Rectal smooth muscle tissue (tissue), 1 donor: ENCODE measurements around the gene ARHGAP8.
"Not testable (repeated sequence)": the region's sequence is repeated elsewhere in the genome, so short reads cannot be mapped to it uniquely, and the experiment has no call there.

Experiments
- H3K27ac ChIP-seq: one replicate; pipeline ENCODE4 v1.7.0; 2013; ENCODE audit warnings: low read depth, low read length, inconsistent platforms
- H3K27me3 ChIP-seq: one replicate; pipeline ENCODE4 v1.7.0; 2013; ENCODE audit warnings: low read length; ENCODE audit not compliant: control insufficient read depth, insufficient read depth
- H3K36me3 ChIP-seq: one replicate; pipeline ENCODE4 v1.7.0; 2013; ENCODE audit warnings: low read length; ENCODE audit not compliant: control insufficient read depth, insufficient read depth
- H3K4me1 ChIP-seq: one replicate; pipeline ENCODE4 v1.7.0; 2013; ENCODE audit warnings: low read length; ENCODE audit not compliant: control insufficient read depth, insufficient read depth
- H3K4me3 ChIP-seq: one replicate; pipeline ENCODE4 v1.7.0; 2013; ENCODE audit warnings: low read length
- H3K9ac ChIP-seq: one replicate; pipeline ENCODE4 v1.7.0; 2013; ENCODE audit warnings: low read length

Gene ARHGAP8

DNA sequence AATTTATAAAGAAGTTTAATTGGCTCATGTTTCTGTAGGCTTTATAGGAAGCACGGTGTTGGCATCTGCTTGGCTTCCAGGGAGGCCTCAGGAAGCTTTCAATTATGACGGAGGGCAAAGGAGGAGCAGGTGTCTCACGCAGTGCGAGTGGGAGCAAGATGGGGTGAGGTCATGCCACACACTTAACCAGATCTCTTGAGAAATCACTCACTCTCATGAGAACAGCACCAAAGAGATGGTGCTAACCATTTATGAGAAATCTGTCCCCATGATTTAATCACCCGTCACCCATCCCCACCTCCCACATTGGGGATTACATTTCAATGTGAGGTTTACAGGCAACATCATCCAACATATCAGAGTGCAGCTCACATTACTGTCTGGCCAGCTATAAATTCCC, 103.5 kb downstream of the ARHGAP8 start:
- Histone ChIP-seq H3K27me3 (no peaks in the 10 kb centered on the region), H3K4me1 (no peaks in the 10 kb centered on the region), H3K27ac (no peak overlapping the region), H3K9ac (no peak overlapping the region), H3K4me3 (no peak overlapping the region), H3K36me3 (no peaks in the 10 kb centered on the region)

DNA sequence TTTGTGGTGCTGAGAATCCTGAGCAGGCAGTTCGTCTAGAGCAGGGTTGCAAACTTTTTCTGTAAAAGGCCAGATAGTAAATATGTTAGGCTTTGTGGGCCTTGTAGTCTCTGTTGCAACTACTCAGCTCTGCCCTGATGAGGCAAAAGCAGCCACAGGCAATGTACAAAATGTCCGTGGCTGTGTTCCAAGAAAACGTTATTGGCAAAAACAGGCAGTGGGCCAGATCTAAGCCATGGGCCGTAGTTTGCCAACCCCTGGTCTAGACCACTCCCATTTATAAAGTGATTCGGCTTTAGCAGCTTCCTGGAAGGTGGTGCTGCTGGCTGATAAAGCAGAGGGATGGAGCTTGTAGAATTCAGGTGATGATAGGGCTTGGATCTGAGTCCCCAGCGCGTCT, 106.4 kb downstream of the ARHGAP8 start:
- H3K27me3 ChIP-seq, H3K9ac ChIP-seq, H3K4me3 ChIP-seq, H3K27ac ChIP-seq, H3K36me3 ChIP-seq, H3K4me1 ChIP-seq: not testable (repeated sequence)

DNA sequence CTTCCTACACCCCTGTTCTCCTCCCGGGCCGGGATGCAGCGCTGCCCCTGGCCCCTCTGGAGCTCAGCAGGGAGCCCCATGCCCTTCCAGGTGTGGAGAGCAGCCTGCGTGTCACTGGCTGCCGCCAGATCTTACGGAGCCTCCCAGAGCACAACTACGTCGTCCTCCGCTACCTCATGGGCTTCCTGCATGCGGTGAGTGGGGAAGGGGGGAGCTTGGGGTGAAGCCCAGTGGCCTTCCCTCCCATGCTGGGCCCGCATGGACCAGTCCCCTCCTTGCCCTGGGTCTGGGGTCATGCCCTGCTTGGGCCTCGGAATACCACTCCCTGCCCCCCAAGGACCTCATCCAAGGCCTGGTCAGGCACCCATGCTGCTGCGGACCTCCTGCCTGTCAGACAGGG, 107.3 kb downstream of the ARHGAP8 start:
- H3K27ac ChIP-seq = no peak overlapping the region
- no peak overlapping the region for H3K9ac ChIP-seq
- no peak overlapping the region for H3K4me3 ChIP-seq
- H3K36me3 ChIP-seq = no peaks in the 10 kb centered on the region
- H3K27me3 ChIP-seq = no peaks in the 10 kb centered on the region
- no peaks in the 10 kb centered on the region for H3K4me1 ChIP-seq

DNA sequence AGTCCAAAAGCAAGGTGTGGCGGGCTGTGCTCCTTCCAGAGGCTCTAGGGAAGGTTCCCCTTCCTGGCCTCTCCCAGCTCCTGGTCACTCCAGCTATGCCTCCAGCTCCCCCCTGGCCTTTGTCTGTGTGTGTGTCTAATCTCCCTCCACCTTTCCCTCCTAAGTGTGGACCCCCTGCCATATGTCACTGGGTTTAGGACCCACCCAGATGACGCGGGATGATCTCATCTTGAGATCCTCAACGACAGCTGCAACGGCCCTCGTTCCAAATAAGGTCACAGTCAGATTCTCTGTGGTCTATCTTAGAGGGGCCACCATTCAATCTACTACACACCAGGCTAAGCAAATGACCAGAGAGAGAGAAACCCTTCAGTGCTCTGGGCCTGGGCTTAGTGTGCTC, 107.9 kb downstream of the ARHGAP8 start:
- Histone ChIP-seq H3K4me1 (no peaks in the 10 kb centered on the region), H3K27ac (no peak overlapping the region), H3K9ac (no peak overlapping the region), H3K27me3 (no peaks in the 10 kb centered on the region), H3K4me3 (no peak overlapping the region), H3K36me3 (no peaks in the 10 kb centered on the region)

DNA sequence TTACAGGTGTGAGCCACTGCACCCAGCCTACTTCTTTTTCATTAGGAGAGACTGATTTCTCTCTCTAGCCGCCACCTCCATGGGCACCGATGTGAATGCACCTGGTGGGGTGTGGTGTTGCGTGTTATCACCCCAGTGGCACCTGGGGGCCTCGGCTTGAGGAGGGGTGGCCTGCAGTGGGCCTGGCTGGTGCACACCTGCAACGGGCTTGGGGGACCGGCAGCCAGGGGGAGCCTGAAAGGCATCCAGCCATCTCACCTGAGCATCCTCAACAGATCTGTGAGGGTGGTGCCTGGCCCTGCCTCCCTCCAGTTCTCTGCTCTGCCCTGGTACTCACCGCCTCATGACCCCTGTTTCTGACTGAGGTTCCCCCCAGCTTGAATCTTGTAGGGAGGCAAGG, 108.9 kb downstream of the ARHGAP8 start:
- H3K27ac ChIP-seq = no peak overlapping the region
- no peaks in the 10 kb centered on the region for H3K27me3 ChIP-seq
- H3K4me1 ChIP-seq = no peaks in the 10 kb centered on the region
- H3K36me3 ChIP-seq = no peaks in the 10 kb centered on the region
- H3K4me3 ChIP-seq = no peak overlapping the region
- H3K9ac ChIP-seq = no peak overlapping the region

DNA sequence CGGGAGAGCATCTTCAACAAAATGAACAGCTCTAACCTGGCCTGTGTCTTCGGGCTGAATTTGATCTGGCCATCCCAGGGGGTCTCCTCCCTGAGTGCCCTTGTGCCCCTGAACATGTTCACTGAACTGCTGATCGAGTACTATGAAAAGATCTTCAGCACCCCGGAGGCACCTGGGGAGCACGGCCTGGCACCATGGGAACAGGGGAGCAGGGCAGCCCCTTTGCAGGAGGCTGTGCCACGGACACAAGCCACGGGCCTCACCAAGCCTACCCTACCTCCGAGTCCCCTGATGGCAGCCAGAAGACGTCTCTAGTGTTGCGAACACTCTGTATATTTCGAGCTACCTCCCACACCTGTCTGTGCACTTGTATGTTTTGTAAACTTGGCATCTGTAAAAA, 109.9 kb downstream of the ARHGAP8 start:
- Histone ChIP-seq H3K36me3 (no peaks in the 10 kb centered on the region), H3K4me3 (no peak overlapping the region), H3K9ac (no peak overlapping the region), H3K4me1 (no peaks in the 10 kb centered on the region), H3K27ac (no peak overlapping the region), H3K27me3 (no peaks in the 10 kb centered on the region)

DNA sequence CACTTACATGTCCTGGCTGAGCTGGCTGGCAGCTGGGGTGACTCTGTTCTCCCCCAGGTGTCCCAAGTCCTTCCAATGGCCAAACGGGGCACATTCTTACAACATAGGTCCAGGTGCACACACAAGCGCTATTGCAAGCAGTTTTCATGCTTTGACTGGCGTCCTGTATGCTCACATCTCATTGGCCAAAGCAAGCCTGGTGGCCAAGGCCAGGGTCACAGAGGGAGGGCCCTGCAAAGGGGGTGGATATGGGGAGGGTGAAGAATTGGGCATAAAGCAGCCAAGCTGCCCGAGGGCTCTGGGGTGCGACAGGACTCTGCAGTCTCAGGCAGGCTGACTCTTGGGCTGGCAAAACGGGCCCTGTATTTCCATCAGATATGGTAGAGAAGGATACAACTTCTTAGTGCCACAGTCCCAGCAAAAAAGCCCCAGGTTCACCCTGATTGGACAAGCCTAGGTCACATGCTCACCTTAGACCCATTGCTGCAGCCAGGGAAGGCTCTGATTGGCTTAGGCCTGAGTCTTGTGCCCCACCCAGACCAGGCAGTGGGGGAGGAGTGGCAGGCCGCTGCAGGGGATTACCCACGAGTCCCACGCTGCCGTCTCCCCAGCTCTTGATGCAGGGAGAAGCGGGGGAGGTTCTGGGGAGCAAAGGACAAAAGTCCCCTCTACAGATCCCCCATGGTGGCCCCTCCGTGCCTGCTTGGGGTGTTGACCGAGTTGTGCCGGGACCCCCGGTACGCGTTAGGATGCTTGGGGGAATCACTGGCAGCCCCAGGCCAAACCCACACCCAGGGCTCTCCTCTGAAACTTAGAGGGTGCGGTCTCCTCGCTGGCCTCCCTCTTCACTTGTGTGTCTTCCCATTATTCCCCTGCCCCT, 110.8 kb downstream of the ARHGAP8 start:
- no peaks in the 10 kb centered on the region for H3K27me3 ChIP-seq
- H3K4me3 ChIP-seq = no peak overlapping the region
- no peak overlapping the region for H3K27ac ChIP-seq
- H3K36me3 ChIP-seq = no peaks in the 10 kb centered on the region
- no peak overlapping the region for H3K9ac ChIP-seq
- H3K4me1 ChIP-seq = no peaks in the 10 kb centered on the region

DNA sequence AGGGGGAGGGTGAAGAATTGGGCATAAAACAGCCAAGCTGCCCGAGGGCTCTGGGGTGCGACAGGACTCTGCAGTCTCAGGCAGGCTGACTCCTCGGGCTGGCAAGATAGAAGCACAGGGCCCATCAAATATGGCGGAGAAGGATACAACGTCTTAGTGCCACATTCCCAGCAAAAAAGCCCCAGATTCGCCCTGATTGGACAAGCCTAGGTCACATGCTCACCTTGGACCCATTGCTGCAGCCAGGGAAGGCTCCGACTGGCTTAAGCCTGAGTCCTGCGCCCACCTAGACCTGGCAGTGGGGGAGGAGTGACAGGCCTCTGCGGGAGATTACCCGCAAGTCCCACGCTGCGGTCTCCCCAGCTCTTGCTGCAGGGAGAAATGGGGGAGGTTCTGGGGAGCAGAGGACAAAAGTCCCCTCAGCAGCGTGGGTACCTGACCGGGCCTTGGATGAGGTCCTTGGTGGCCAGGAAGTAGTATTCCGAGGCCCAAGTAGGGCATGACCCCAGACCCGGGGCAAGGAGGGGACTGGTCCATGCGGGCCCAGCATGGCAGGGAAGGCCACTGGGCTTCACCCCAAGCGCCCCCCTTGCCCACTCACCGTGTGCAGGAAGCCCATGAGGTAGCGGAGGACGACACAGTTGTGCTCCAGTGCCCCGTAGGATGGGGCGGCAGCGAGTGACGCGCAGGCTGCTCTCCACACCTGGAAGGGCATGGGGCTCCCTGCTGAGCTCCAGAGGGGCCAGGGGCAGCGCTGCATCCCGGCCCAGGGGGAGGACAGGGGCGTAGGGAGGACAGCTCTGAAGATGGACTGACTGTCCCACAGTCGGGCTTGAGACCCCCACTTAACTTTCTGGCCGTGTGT, 113.0 kb downstream of the ARHGAP8 start:
- no peak overlapping the region for H3K27ac ChIP-seq
- no peak overlapping the region for H3K9ac ChIP-seq
- H3K36me3 ChIP-seq = no peaks in the 10 kb centered on the region
- no peak overlapping the region for H3K4me3 ChIP-seq
- H3K27me3 ChIP-seq = no peaks in the 10 kb centered on the region
- no peaks in the 10 kb centered on the region for H3K4me1 ChIP-seq

DNA sequence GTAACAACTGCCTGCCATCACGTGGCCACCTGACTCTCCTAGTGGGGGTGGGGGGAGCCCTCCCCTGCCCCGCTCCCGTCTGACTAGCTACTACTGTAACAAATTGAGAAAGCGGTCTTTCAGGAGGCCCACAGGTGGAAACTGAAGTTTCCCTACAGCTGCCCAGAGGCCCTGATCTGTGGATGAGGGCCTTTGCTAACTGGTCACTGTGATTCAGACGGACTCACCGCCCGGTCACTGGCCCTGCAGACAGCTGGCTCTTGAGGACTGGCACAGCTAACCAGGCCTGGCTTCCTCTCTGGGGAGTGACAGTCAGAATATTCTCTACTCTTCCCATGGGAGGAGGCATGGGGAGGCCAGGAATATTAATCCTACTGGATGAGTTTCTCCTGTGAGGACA, 116.8 kb downstream of the ARHGAP8 start:
- no peaks in the 10 kb centered on the region for H3K27me3 ChIP-seq
- H3K36me3 ChIP-seq = no peaks in the 10 kb centered on the region
- H3K4me3 ChIP-seq = no peak overlapping the region
- no peaks in the 10 kb centered on the region for H3K4me1 ChIP-seq
- H3K9ac ChIP-seq = no peak overlapping the region
- no peak overlapping the region for H3K27ac ChIP-seq

DNA sequence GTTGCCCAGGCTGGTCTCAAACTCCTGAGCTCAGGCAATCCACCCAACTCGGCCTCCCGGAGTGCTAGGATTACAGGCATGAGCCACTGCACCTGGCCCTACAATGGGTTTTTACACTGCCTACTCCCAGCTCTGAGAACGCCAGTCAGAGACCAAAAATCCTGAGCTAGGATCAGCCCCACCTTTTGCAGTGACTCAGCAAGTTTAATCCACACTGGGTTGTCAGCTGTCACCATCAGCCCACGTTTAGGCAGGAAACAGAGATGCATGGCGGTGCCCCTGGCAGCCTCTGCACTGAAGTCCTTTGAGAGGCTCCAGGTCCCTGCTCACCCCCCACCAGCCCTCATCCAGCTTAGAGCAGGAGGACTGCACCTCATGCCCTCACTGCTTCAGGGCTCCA, 117.6 kb downstream of the ARHGAP8 start:
- no peaks in the 10 kb centered on the region for H3K27me3 ChIP-seq
- H3K27ac ChIP-seq = no peak overlapping the region
- H3K36me3 ChIP-seq = no peaks in the 10 kb centered on the region
- H3K4me3 ChIP-seq = no peak overlapping the region
- no peak overlapping the region for H3K9ac ChIP-seq
- no peaks in the 10 kb centered on the region for H3K4me1 ChIP-seq

DNA sequence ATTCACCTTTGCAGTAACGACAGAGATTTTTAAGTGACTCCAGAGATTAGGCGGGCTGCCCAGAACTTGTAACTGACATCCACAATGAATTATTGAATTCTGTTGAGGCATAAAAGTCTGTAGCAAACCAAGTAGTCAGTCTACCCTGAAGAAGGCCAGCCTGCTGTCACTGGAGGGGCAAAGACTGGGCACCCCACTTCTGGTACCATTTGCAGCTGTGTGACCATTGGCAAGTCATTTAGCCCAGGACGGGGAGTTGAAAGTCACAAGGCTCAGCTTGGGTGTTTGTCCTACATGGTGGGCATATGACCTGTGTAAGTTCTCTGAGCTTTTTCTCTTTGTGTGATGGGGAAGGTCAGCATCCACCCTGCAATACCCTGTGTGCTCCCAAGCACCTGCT, 119.4 kb downstream of the ARHGAP8 start:
- H3K4me1 ChIP-seq = no peaks in the 10 kb centered on the region
- H3K36me3 ChIP-seq = no peaks in the 10 kb centered on the region
- no peak overlapping the region for H3K9ac ChIP-seq
- no peak overlapping the region for H3K27ac ChIP-seq
- no peaks in the 10 kb centered on the region for H3K27me3 ChIP-seq
- no peak overlapping the region for H3K4me3 ChIP-seq

DNA sequence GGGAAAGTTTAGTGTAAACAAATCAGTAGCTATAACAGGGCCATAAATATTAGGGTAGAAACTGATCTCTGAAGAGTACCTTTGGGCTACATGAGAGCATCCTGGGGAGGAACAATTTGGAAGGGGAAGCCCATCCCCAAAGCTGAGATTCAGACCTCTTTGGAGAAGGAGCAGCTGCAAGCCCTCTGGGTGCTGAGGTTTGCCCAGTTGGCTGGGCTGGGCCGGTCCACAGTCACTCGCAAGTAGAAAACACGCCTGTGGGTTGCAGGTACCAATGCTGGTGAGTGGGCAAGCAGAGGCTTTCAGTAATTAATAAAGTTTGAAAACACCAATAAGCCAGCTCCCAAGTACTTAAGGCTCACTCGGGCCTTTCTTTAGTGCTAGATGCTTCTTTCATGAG, 124.5 kb downstream of the ARHGAP8 start:
- H3K36me3 ChIP-seq = no peaks in the 10 kb centered on the region
- H3K4me3 ChIP-seq = no peak overlapping the region
- no peak overlapping the region for H3K9ac ChIP-seq
- no peaks in the 10 kb centered on the region for H3K27me3 ChIP-seq
- H3K4me1 ChIP-seq = no peaks in the 10 kb centered on the region
- no peak overlapping the region for H3K27ac ChIP-seq
